HG02973 (cell line): ENCODE measurements around the gene LAS1L.
"Not testable (repeated sequence)": the region's sequence is repeated elsewhere in the genome, so short reads cannot be mapped to it uniquely, and the experiment has no call there.

Source experiments
- ATAC-seq: cut with Tn5 transposase; IDR thresholded peaks from one replicate; pipeline ENCODE4 v1.9.1; 2021; ENCODE audit warnings: moderate library complexity; ENCODE audit not compliant: unreplicated experiment

Gene LAS1L

GRCh38 chrX:65534450-65535292 lies at the start of gene LAS1L:
TSS of gene LAS1L (minus strand) at chrX:65534787. CDS start at chrX:65534715, 72 bp downstream.
- ATAC-seq, result peak; percentile 100

GRCh38 chrX:65582450-65583082 lies 48.0 kb upstream of the LAS1L start:
- ATAC-seq, result no peak

- ATAC-seq, result peak; percentile 92
Measured at GRCh38 chrX:65581661-65582339, 47.2 kb upstream of the LAS1L start.

- ATAC-seq, result no peak
Measured at GRCh38 chrX:65578346-65578745, 43.8 kb upstream of the LAS1L start.

- ATAC-seq, result no peak
Measured at GRCh38 chrX:65576160-65576559, 41.6 kb upstream of the LAS1L start.

- no peak for ATAC-seq
Measured at GRCh38 chrX:65575022-65575421, 40.4 kb upstream of the LAS1L start.

GRCh38 chrX:65574356-65574755 lies 39.8 kb upstream of the LAS1L start:
- no peak for ATAC-seq

GRCh38 chrX:65572971-65573370 lies 38.4 kb upstream of the LAS1L start:
- ATAC-seq, result no peak

GRCh38 chrX:65562850-65563249 lies 28.3 kb upstream of the LAS1L start:
- not testable (repeated sequence) for ATAC-seq

- no peak for ATAC-seq
Measured at GRCh38 chrX:65551489-65552339, 17.1 kb upstream of the LAS1L start.

GRCh38 chrX:65551086-65551485 lies 16.5 kb upstream of the LAS1L start:
- no peak for ATAC-seq

GRCh38 chrX:65545456-65545855 lies 10.9 kb upstream of the LAS1L start:
- no peak for ATAC-seq

- ATAC-seq, result no peak
Measured at GRCh38 chrX:65537229-65537628, 2.6 kb upstream of the LAS1L start.

GRCh38 chrX:65536291-65536690 lies 1.7 kb upstream of the LAS1L start:
- no peak for ATAC-seq

- no peak for ATAC-seq
Measured at GRCh38 chrX:65532016-65532415, 2.6 kb downstream of the LAS1L start.

- peak; percentile 70 for ATAC-seq
Measured at GRCh38 chrX:65528705-65529340, 5.8 kb downstream of the LAS1L start.

- no peak for ATAC-seq
Measured at GRCh38 chrX:65528293-65528692, 6.3 kb downstream of the LAS1L start.

GRCh38 chrX:65524139-65524538 lies 10.4 kb downstream of the LAS1L start:
- ATAC-seq, result no peak

- no peak for ATAC-seq
Measured at GRCh38 chrX:65522739-65523372, 11.7 kb downstream of the LAS1L start.

- ATAC-seq, result not testable (repeated sequence)
Measured at GRCh38 chrX:65519530-65519929, 15.1 kb downstream of the LAS1L start.
